ENCODE results near the gene PRM3.

The PRM3 gene

GRCh38 chr16:11242658-11243057, 30.8 kb downstream of the PRM3 start:
- DNase-seq (ENCODE audit: low spot score): no peak

- no peak for DNase-seq (ENCODE audit: low spot score)
These were observed 31.8 kb downstream of the PRM3 start for GRCh38 chr16:11241480-11242204.

GRCh38 chr16:11240636-11241473, 32.6 kb downstream of the PRM3 start:
- DNase-seq (ENCODE audit: low spot score): no peak

GRCh38 chr16:11239644-11240632, 33.5 kb downstream of the PRM3 start:
- DNase-seq (ENCODE audit: low spot score): no peak

- no peak for DNase-seq (ENCODE audit: low spot score)
These were observed 34.9 kb downstream of the PRM3 start for GRCh38 chr16:11238272-11239202.

GRCh38 chr16:11236461-11237254, 36.8 kb downstream of the PRM3 start:
- DNase-seq (ENCODE audit: low spot score): no peak

GRCh38 chr16:11235703-11235991, 37.8 kb downstream of the PRM3 start:
- DNase-seq (ENCODE audit: low spot score): no peak

- DNase-seq (ENCODE audit: low spot score): no peak
These were observed 38.3 kb downstream of the PRM3 start for GRCh38 chr16:11234884-11235702.

- DNase-seq (ENCODE audit: low spot score): no peak
These were observed 39.6 kb downstream of the PRM3 start for GRCh38 chr16:11233727-11234376.

GRCh38 chr16:11232852-11233726, 40.3 kb downstream of the PRM3 start:
- no peak for DNase-seq (ENCODE audit: low spot score)

GRCh38 chr16:11232302-11232851, 41.1 kb downstream of the PRM3 start:
- DNase-seq (ENCODE audit: low spot score): no peak

- no peak for DNase-seq (ENCODE audit: low spot score)
These were observed 42.0 kb downstream of the PRM3 start for GRCh38 chr16:11231367-11231970.

- DNase-seq (ENCODE audit: low spot score): no peak
These were observed 43.5 kb downstream of the PRM3 start for GRCh38 chr16:11229906-11230305.

GRCh38 chr16:11229432-11229831, 44.0 kb downstream of the PRM3 start:
- no peak for DNase-seq (ENCODE audit: low spot score)

- no peak for DNase-seq (ENCODE audit: low spot score)
These were observed 47.5 kb downstream of the PRM3 start for GRCh38 chr16:11225677-11226549.

Measured in GM03348 (cell line).